ENCODE data around the gene VSIG10L2.

Gene VSIG10L2

DNA sequence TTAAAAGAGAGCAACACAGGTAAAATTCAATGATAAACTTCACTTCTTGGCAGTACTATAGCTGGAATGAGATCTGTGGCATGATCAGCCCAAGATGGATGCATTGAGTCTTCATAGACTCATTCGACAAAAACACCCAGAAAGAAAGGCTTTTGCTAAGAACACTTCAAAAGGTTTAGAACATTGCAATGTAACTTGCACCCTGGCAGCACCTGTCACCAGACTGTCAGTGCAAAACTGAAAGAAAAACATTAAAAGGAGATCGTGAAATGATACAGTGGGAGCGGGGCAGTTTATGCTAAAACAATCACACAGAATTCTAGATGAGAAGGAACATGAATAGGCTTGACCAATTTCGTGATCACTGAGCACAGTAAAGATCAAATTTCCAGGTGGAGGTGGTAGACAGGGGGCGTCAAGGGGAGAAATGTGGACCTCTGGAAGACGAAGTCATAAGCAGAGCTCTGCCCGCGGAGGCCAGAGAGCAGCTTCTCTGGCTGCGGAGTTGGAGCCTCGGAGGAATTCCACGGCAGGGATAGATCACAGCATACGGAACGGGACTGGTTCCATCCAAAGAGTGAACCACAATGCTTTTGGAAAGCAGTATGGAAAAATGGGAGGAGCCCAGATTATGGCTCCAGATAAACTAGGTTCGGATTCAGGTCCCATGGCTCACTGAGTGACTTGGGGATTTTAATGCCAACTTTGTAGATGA, 11.9 kb downstream of the VSIG10L2 start:
- ChIA-PET CTCF (no interaction called here), POLR2A (ENCODE audit: low non-redundant PET) (no interaction called here)
- DNase-seq (ENCODE audit: low spot score), result no peak
- TF ChIP-seq, protein P1, sequence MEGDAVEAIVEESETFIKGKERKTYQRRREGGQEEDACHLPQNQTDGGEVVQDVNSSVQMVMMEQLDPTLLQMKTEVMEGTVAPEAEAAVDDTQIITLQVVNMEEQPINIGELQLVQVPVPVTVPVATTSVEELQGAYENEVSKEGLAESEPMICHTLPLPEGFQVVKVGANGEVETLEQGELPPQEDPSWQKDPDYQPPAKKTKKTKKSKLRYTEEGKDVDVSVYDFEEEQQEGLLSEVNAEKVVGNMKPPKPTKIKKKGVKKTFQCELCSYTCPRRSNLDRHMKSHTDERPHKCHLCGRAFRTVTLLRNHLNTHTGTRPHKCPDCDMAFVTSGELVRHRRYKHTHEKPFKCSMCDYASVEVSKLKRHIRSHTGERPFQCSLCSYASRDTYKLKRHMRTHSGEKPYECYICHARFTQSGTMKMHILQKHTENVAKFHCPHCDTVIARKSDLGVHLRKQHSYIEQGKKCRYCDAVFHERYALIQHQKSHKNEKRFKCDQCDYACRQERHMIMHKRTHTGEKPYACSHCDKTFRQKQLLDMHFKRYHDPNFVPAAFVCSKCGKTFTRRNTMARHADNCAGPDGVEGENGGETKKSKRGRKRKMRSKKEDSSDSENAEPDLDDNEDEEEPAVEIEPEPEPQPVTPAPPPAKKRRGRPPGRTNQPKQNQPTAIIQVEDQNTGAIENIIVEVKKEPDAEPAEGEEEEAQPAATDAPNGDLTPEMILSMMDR (conservative IDR thresholded peaks at IDR 0.05; ENCODE audit: low read depth), result no peak
- H3K27ac ChIP-seq, result no peak overlapping the region

DNA sequence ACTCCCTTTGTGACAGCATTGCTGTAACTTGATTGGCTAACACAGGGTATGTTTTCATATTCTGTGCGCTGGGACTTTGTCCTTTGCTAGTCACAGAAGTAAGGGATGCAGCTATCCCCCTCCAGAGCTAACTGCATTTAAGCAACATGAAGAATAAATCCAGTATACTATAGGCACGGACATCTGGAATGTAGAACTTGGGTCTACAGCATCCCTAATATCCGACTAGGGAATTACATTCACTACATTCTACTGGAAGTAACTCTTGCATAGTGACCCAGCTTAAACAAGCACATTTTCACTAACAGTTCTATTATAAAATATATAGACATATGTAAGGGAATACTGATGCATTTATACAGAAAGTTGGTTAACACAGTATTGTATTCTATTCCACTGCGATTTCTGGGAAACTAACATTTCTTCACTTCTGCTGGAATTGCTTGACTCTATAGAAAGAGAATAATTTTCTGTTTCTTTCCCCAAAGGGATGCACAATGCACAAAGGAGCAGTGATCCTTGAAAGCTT, 13.1 kb downstream of the VSIG10L2 start:
- TF ChIP-seq, protein P1 (conservative IDR thresholded peaks at IDR 0.05; ENCODE audit: low read depth), result no peak
- ChIA-PET POLR2A (ENCODE audit: low non-redundant PET) (no interaction called here), CTCF (no interaction called here)
- no peak for DNase-seq (ENCODE audit: low spot score)
- H3K27ac ChIP-seq, result no peak overlapping the region

DNA sequence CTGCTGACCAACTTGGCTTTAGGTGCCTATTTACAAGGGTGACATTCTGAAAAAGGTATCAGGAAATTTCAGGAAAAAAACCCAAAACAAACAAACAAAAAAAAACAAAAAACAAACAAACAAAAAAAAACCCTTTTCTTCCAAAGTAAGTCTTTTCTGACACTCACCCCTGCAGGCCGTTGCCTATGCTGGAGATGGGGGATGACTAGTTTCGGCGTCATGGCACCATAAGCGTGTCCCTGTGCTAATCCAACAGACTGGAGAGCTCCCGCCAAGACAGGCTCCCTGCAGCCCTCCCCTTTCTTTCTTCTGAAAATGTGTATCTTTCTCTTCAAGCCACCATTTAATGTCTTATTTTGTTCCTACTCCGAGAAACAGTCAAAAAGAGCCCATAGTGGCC, 13.7 kb downstream of the VSIG10L2 start:
- TF ChIP-seq, protein P1 (conservative IDR thresholded peaks at IDR 0.05; ENCODE audit: low read depth), result no peak
- CTCF ChIA-PET, result interaction anchor here (0.6 kb wide), 1 partner anchor 65 kb away, joined by 3 read pairs; no protein-coding TSS in a partner anchor
- POLR2A ChIA-PET (ENCODE audit: low non-redundant PET), result no interaction called here
- no peak for DNase-seq (ENCODE audit: low spot score)
- no peak overlapping the region for H3K27ac ChIP-seq

DNA sequence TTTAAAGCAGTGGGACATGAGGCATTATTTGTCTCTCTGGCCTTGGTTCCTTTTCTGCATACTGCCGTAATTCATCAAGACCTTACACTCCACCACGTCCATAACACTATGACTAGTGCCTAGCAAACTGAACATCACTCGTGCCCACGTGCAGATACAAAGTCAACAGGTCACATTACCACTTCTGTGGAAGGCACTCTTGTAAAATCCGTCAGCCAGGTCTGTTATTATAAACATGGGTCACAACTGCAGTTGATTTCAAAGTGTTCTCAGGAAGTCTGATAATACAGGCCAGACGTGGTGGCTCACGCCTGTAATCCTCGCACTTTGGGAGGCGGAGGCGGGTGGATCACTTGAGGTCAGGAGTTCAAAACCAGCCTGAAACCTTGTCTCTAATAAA, 14.1 kb downstream of the VSIG10L2 start:
- ChIA-PET POLR2A (ENCODE audit: low non-redundant PET) (no interaction called here), CTCF (interaction anchor here (0.6 kb wide), 1 partner anchor 65 kb away, joined by 3 read pairs; no protein-coding TSS in a partner anchor)
- DNase-seq (ENCODE audit: low spot score), result no peak
- no peak overlapping the region for H3K27ac ChIP-seq
- TF ChIP-seq, protein P1 (conservative IDR thresholded peaks at IDR 0.05; ENCODE audit: low read depth), result no peak

DNA sequence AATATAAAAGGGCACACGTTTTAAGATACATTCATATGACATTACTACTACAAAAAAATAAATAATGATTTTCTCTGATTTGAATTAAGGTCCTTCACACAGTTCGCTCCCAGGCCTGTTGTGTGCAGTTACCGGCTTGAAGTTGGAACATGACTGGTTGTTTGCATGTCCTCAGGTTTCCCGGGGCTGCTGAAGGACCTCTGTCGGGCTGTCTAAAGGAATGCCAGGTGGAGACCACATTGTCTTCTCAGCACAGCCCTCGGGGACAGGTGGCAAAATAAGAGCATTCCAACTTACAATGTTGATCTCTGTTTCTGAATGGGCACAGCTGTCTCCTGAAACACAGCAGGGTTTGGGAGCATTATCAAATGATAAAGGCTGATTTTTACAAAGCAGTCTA, 14.9 kb downstream of the VSIG10L2 start:
- no peak for DNase-seq (ENCODE audit: low spot score)
- CTCF ChIA-PET, result interaction anchor here (0.6 kb wide), 1 partner anchor 9 kb away, joined by 3 read pairs; no protein-coding TSS in a partner anchor
- no peak overlapping the region for H3K27ac ChIP-seq
- POLR2A ChIA-PET (ENCODE audit: low non-redundant PET), result no interaction called here
- TF ChIP-seq, protein P1 (conservative IDR thresholded peaks at IDR 0.05; ENCODE audit: low read depth), result no peak

DNA sequence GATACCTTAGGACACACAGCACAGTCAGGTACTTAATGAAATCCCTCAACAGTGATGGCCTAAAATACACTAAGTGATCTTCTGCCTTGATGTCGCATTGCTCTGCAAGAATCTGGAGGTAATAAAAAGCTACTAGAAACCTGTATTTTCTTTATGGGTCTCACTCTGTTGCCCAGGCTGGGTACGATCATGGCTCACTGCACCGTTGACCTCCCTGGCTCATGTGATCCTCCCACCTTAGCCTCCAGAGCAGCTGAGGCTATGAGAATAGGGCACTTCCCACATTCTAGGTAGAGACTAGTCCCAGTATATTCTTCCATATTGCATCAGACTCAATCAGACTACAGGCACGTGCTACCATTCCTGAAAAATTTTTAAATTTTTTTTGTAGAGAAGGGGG, 21.7 kb downstream of the VSIG10L2 start:
- POLR2A ChIA-PET (ENCODE audit: low non-redundant PET), result no interaction called here
- TF ChIP-seq, protein P1 (conservative IDR thresholded peaks at IDR 0.05; ENCODE audit: low read depth), result no peak
- no peak overlapping the region for H3K27ac ChIP-seq
- CTCF ChIA-PET, result no interaction called here
- DNase-seq (ENCODE audit: low spot score), result no peak
